Gastroesophageal sphincter (tissue), 3 donors: ENCODE data around the gene UBE2E2.

Experiments
- CTCF ChIP-seq, 4 experiments: fragments of 200-600 bp in 2 of 4; fragments of 450-650 bp in 2 of 4; sonication (generic) in 1 of 4; IDR thresholded peaks; one replicate each; pipeline ENCODE4 v1.5.1; 2017 to 2019; ENCODE audit warnings: antibody characterized with exemption in 4 of 4, mild to moderate bottlenecking in 2 of 4, moderate library complexity in 2 of 4
- EP300 ChIP-seq: sonication (generic); formaldehyde crosslinking; IDR thresholded peaks from one replicate; pipeline ENCODE4 v1.6.1; 2017; ENCODE audit warnings: antibody characterized with exemption, mild to moderate bottlenecking
- POLR2A ChIP-seq, 2 donors: fragments of 450-650 bp; IDR thresholded peaks; one replicate each; pipeline ENCODE4 v1.6.1; 2017; ENCODE audit warnings: antibody characterized with exemption in 2 of 2, mild to moderate bottlenecking in 2 of 2, moderate library complexity in 1 of 2
- POLR2AphosphoS5 ChIP-seq: sonication (generic); formaldehyde crosslinking; IDR thresholded peaks from one replicate; pipeline ENCODE4 v1.6.1; 2017; ENCODE audit warnings: antibody characterized with exemption

DNA sequence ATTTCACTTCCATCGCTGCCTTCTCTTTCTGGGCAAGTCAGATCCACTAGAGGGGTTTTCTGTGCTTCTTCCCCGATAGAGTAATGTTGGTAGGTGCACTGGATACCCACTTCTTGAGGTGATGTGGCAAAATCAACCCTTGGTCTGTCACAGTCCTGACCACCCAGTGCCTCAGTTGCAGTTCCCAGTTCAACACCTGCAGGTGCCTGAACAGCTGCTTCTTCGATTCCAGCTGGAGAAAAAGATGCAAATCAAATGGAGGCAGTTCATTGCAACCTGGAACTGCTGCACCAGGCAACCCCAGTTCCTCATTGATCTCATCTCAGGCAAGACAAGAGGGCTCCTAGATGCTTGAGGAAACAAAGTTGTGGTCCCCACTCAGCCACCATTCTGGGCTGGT, 186.6 kb downstream of the UBE2E2 start:
- TF ChIP-seq POLR2A (IDR thresholded peaks at IDR 0.05) (no peak), POLR2AphosphoS5 (no peak), CTCF (IDR thresholded peaks at IDR 0.05) (no peak), EP300 (no peak)
